Liver (tissue), 9 donors: ENCODE measurements around the gene RGL4. TPM values are rescaled to one million over a fixed set of nuclear protein-coding genes. Genes with fewer than 3 reads are reported as not detected.

Source experiments
- DNase-seq: peaks from one replicate; pipeline ENCODE4 v3.0.0-alpha.2; 2017; ENCODE audit warnings: low spot score
- H3K27ac ChIP-seq, 2 donors: one replicate each; pipeline ENCODE4 v1.7.0; 2013; ENCODE audit warnings: inconsistent platforms in 2 of 2, low read length in 2 of 2, control low read depth in 1 of 2, low read depth in 1 of 2, mild to moderate bottlenecking in 1 of 2
- H3K27me3 ChIP-seq, 4 donors: one replicate each; pipeline versions ENCODE4 v1.6.1 to v1.7.0; 2013; ENCODE audit warnings: low read length in 3 of 4, inconsistent platforms in 1 of 4, mild to moderate bottlenecking in 1 of 4, moderate library complexity in 1 of 4; ENCODE audit not compliant: control insufficient read depth in 4 of 4, insufficient read depth in 4 of 4
- H3K36me3 ChIP-seq, 4 donors: one replicate each; pipeline versions ENCODE4 v1.6.1 to v1.7.0; 2013; ENCODE audit warnings: low read length in 3 of 4, mild to moderate bottlenecking in 3 of 4, low read depth in 1 of 4, moderate library complexity in 1 of 4; ENCODE audit not compliant: control insufficient read depth in 4 of 4, insufficient read depth in 3 of 4
- H3K4me1 ChIP-seq, 4 donors: one replicate each; pipeline versions ENCODE4 v1.6.1 to v1.7.0; 2013; ENCODE audit warnings: low read length in 3 of 4, mild to moderate bottlenecking in 3 of 4, moderate library complexity in 1 of 4; ENCODE audit not compliant: control insufficient read depth in 4 of 4, insufficient read depth in 4 of 4
- H3K4me3 ChIP-seq, 3 donors: one replicate each; pipeline versions ENCODE4 v1.6.1 to v1.7.0; 2013; ENCODE audit warnings: low read length in 3 of 3, control low read depth in 1 of 3, low read depth in 1 of 3, mild to moderate bottlenecking in 1 of 3
- H3K9ac ChIP-seq, 2 donors: one replicate each; pipeline ENCODE4 v1.7.0; 2013; ENCODE audit warnings: low read length in 2 of 2, mild to moderate bottlenecking in 2 of 2, moderate library complexity in 2 of 2, control low read depth in 1 of 2, low read depth in 1 of 2
- H3K9me3 ChIP-seq, 4 donors: one replicate each; pipeline versions ENCODE4 v1.6.1 to v1.7.0; 2013; ENCODE audit warnings: low read length in 3 of 4; ENCODE audit not compliant: control insufficient read depth in 4 of 4
- ATF3 ChIP-seq: IDR thresholded peaks from 2 replicates; pipeline ENCODE4 v1.6.1; 2016; ENCODE audit warnings: antibody characterized with exemption
- CTCF ChIP-seq: fragments of 150-350 bp; IDR thresholded peaks from 2 replicates; pipeline ENCODE4 v1.5.1; 2017; ENCODE audit warnings: improper control_type of control experiment, low read depth, low read length; ENCODE audit not compliant: missing input control
- EGR1 ChIP-seq, 2 donors: IDR thresholded peaks; 2 replicates each; pipeline ENCODE4 v1.6.1; 2016 to 2018; ENCODE audit warnings: antibody characterized with exemption in 2 of 2, low read depth in 2 of 2
- FOXA2 ChIP-seq: IDR thresholded peaks from 2 replicates; pipeline ENCODE4 v1.6.1; 2016; ENCODE audit warnings: antibody characterized with exemption
- GABPA ChIP-seq, 2 donors: IDR thresholded peaks in 1 of 2; conservative IDR thresholded peaks in 1 of 2; 2 replicates each; pipeline ENCODE4 v1.6.1; 2016; ENCODE audit warnings: antibody characterized with exemption in 2 of 2, mild to moderate bottlenecking in 1 of 2, moderate library complexity in 1 of 2
- HNF4A ChIP-seq, 2 donors: conservative IDR thresholded peaks; 2 replicates each; pipeline ENCODE4 v1.6.1; 2016; ENCODE audit warnings: antibody characterized with exemption in 2 of 2, mild to moderate bottlenecking in 2 of 2
- HNF4G ChIP-seq: IDR thresholded peaks from 2 replicates; pipeline ENCODE4 v1.6.1; 2016; ENCODE audit warnings: antibody characterized with exemption
- JUND ChIP-seq, 2 donors: IDR thresholded peaks; 2 replicates each; pipeline ENCODE4 v1.6.1; 2016; ENCODE audit warnings: antibody characterized with exemption in 2 of 2
- MAX ChIP-seq: IDR thresholded peaks from 2 replicates; pipeline ENCODE4 v1.6.1; 2016; ENCODE audit warnings: antibody characterized with exemption
- NR2F2 ChIP-seq: IDR thresholded peaks from 2 replicates; pipeline ENCODE4 v1.6.1; 2016; ENCODE audit warnings: antibody characterized with exemption
- REST ChIP-seq: IDR thresholded peaks from 2 replicates; pipeline ENCODE4 v1.6.1; 2016; ENCODE audit warnings: antibody characterized with exemption, mild to moderate bottlenecking
- RXRA ChIP-seq, 2 donors: IDR thresholded peaks; 2 replicates each; pipeline ENCODE4 v1.6.1; 2017 to 2018; ENCODE audit warnings: antibody characterized with exemption in 2 of 2, mild to moderate bottlenecking in 1 of 2
- SP1 ChIP-seq: IDR thresholded peaks from 2 replicates; pipeline ENCODE4 v1.6.1; 2018; ENCODE audit warnings: antibody characterized with exemption, mild to moderate bottlenecking
- ZBTB33 ChIP-seq: IDR thresholded peaks from 2 replicates; pipeline ENCODE4 v1.6.1; 2016; ENCODE audit warnings: antibody characterized with exemption
- WGBS: extraction: QIAGEN DNeasy Blood & Tissue Kit; methylation state at CpG from one replicate; pipeline ENCODE4 v1.1.7; 2013; 5-methylcytosine and 5-hydroxymethylcytosine counted together
- polyA plus RNA-seq, 2 donors: library from polyadenylated mRNA; stranded (reverse) in 1 of 2; unstranded in 1 of 2; fragments of 200-250 nt in 1 of 2; fragments of >200 nt in 1 of 2; fragmentation: Nextera tagmentation in 1 of 2; extraction: Ambion mirVana in 1 of 2; gene quantifications; one replicate each; pipeline versions ENCODE4 v1.2.1 to v1.2.3, GENCODE V29; 2013 to 2015
- total RNA-seq, 2 donors: library from RNA; depleted of rRNA; stranded (reverse); fragments of >200 nt; gene quantifications; one replicate each; pipeline ENCODE4 v1.2.3, GENCODE V29; 2014
- donor health status: healthy.
- donor health status: healthy.
- donor health status: healthy.
- donor health status: healthy.
- donor health status: healthy.

RGL4 gene
- total and polyA plus RNA-seq, 4 donors = 0.25 to 6.2 (median 0.56) TPM

GRCh38 chr22:23720855-23721254 lies 30.0 kb downstream of the RGL4 start:
- no peaks in the 10 kb centered on the region for H3K36me3 ChIP-seq
- H3K9ac ChIP-seq = no peak overlapping the region
- peaks cover 0 to 7% (median 2%) of the 10 kb centered on the region in 4 donors for H3K4me1 ChIP-seq
- no peaks in the 10 kb centered on the region for H3K9me3 ChIP-seq
- TF ChIP-seq RXRA (IDR thresholded peaks at IDR 0.05) (no peak), REST (no peak), ATF3 (no peak), JUND (IDR thresholded peaks at IDR 0.05) (no peak), CTCF (no peak), GABPA (IDR thresholded peaks at IDR 0.05 in 1 of 2, conservative IDR thresholded peaks at IDR 0.05 in 1 of 2) (no peak), FOXA2 (no peak), MAX (no peak), HNF4G (no peak), EGR1 (IDR thresholded peaks at IDR 0.05; ENCODE audit: low read depth in 2 of 2) (no peak), HNF4A (conservative IDR thresholded peaks at IDR 0.05) (no peak)
- WGBS = 80% methylated on average over 6 of the region's 6 CpGs
- H3K4me3 ChIP-seq = no peak overlapping the region
- DNase-seq = no peak
- H3K27ac ChIP-seq = no peak overlapping the region
- no peaks in the 10 kb centered on the region for H3K27me3 ChIP-seq

- H3K4me3 ChIP-seq = no peak overlapping the region
- no peaks in the 10 kb centered on the region for H3K36me3 ChIP-seq
- no peak overlapping the region for H3K9ac ChIP-seq
- TF ChIP-seq REST (no peak), NR2F2 (no peak), ZBTB33 (no peak), GABPA (IDR thresholded peaks at IDR 0.05 in 1 of 2, conservative IDR thresholded peaks at IDR 0.05 in 1 of 2) (no peak), HNF4A (conservative IDR thresholded peaks at IDR 0.05) (no peak), CTCF (no peak), SP1 (no peak)
- H3K4me1 ChIP-seq = peaks cover 0 to 4% (median 0%) of the 10 kb centered on the region in 4 donors
- 89% methylated on average over 4 of the region's 4 CpGs for WGBS
- H3K27ac ChIP-seq = no peak overlapping the region
- no peaks in the 10 kb centered on the region for H3K27me3 ChIP-seq
- no peaks in the 10 kb centered on the region for H3K9me3 ChIP-seq
- DNase-seq = no peak
Measured at GRCh38 chr22:23722160-23722559, 31.3 kb downstream of the RGL4 start.
